Measurements from ENCODE around the gene OLFML2A. TPM values are rescaled to one million over a fixed set of nuclear protein-coding genes. Genes with fewer than 3 reads are reported as not detected.
A peak's percentile ranks its signal among the peaks of the same experiment; 100 is the strongest.

OLFML2A gene
- total and polyA plus RNA-seq, 12 donors, result 1.7 to 21.4 (median 7.3) TPM

- H3K9me3 ChIP-seq (replicated peaks in 1 of 3), result no peaks in the 10 kb centered on the region
- DNase-seq, result no peak
- no peak for TF ChIP-seq POLR2A (IDR thresholded peaks at IDR 0.05)
- TF ChIP-seq, protein P1, sequence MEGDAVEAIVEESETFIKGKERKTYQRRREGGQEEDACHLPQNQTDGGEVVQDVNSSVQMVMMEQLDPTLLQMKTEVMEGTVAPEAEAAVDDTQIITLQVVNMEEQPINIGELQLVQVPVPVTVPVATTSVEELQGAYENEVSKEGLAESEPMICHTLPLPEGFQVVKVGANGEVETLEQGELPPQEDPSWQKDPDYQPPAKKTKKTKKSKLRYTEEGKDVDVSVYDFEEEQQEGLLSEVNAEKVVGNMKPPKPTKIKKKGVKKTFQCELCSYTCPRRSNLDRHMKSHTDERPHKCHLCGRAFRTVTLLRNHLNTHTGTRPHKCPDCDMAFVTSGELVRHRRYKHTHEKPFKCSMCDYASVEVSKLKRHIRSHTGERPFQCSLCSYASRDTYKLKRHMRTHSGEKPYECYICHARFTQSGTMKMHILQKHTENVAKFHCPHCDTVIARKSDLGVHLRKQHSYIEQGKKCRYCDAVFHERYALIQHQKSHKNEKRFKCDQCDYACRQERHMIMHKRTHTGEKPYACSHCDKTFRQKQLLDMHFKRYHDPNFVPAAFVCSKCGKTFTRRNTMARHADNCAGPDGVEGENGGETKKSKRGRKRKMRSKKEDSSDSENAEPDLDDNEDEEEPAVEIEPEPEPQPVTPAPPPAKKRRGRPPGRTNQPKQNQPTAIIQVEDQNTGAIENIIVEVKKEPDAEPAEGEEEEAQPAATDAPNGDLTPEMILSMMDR (IDR thresholded peaks at IDR 0.05), result no peak
- 40 to 57% (median 46%) methylated on average over 2 of the region's 2 CpGs for WGBS, 4 donors
- H3K36me3 ChIP-seq (replicated peaks in 1 of 2), result no peaks in the 10 kb centered on the region
- peaks cover 7 to 15% of the 10 kb centered on the region in 2 donors for H3K4me1 ChIP-seq (replicated peaks in 1 of 2)
- no peak overlapping the region for H3K4me3 ChIP-seq
- intact Hi-C loops (cut with DNase I), result no loop called here
- no peaks in the 10 kb centered on the region for H3K27me3 ChIP-seq
- no peak overlapping the region for H3K27ac ChIP-seq
These were observed 51.8 kb downstream of the OLFML2A start for GRCh38 chr9:124828489-124829333.

DNA sequence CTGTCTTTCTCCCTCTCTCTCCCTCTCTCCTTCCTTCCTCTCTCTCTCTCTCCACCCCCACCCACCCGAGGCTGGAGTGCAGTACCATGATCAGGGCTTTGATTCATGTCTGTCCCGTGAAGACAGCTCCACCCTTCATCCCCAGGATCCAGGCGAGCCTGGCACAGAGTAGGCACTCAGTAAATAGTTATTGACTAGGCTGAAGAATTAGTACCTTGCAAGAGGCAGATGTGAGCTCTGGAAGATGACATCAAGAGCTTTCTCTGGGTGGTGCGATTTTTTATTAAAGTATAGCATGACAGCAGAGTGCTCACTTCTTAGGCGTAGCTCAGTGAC lies 52.4 kb downstream of the OLFML2A start:
- no peak for DNase-seq
- no peak for TF ChIP-seq POLR2A (IDR thresholded peaks at IDR 0.05)
- TF ChIP-seq, protein P1 (IDR thresholded peaks at IDR 0.05), result no peak
- Histone ChIP-seq H3K4me1 (replicated peaks in 1 of 2) (peaks cover 7 to 15% of the 10 kb centered on the region in 2 donors), H3K4me3 (no peak overlapping the region), H3K27me3 (no peaks in the 10 kb centered on the region), H3K27ac (no peak overlapping the region), H3K9me3 (replicated peaks in 1 of 3) (no peaks in the 10 kb centered on the region), H3K36me3 (replicated peaks in 1 of 2) (no peaks in the 10 kb centered on the region)
- intact Hi-C loops (cut with DNase I), result no loop called here
- WGBS, 4 donors, result 47 to 54% (median 52%) methylated on average over 5 of the region's 5 CpGs

GRCh38 chr9:124830593-124830992 lies 53.7 kb downstream of the OLFML2A start:
- H3K4me1 ChIP-seq (replicated peaks in 1 of 2), result peaks cover 14 to 25% of the 10 kb centered on the region in 2 donors
- no peaks in the 10 kb centered on the region for H3K27me3 ChIP-seq

GRCh38 chr9:124831642-124832364 lies 54.9 kb downstream of the OLFML2A start:
- Histone ChIP-seq H3K4me1 (replicated peaks in 1 of 2) (peaks cover 14 to 30% of the 10 kb centered on the region in 2 donors), H3K9me3 (replicated peaks in 1 of 3) (no peaks in the 10 kb centered on the region), H3K36me3 (replicated peaks in 1 of 2) (no peaks in the 10 kb centered on the region), H3K4me3 (no peak overlapping the region), H3K27ac (peak overlapping the region in 2 of 5 donors; percentile 52 to 62), H3K27me3 (no peaks in the 10 kb centered on the region)
- DNase-seq, result peak; percentile 66 to 92 (median 88)
- 43 to 55% (median 44%) methylated on average over 7 to 9 of the region's 9 CpGs for WGBS, 4 donors
- no peak for TF ChIP-seq POLR2A (IDR thresholded peaks at IDR 0.05)
- TF ChIP-seq, protein P1 (IDR thresholded peaks at IDR 0.05), result no peak
- intact Hi-C loops (cut with DNase I), result no loop called here

More at GRCh38 chr9:124830593-124830992, 53.7 kb downstream of the OLFML2A start:
- Histone ChIP-seq H3K36me3 (replicated peaks in 1 of 2) (no peaks in the 10 kb centered on the region), H3K4me3 (no peak overlapping the region), H3K9me3 (replicated peaks in 1 of 3) (no peaks in the 10 kb centered on the region), H3K27ac (no peak overlapping the region)
- TF ChIP-seq, protein P1 (IDR thresholded peaks at IDR 0.05), result no peak
- TF ChIP-seq POLR2A (IDR thresholded peaks at IDR 0.05), result no peak
- 60 to 76% (median 68%) methylated on average over 4 of the region's 4 CpGs for WGBS, 4 donors
- intact Hi-C loops (cut with DNase I), result no loop called here
- no peak for DNase-seq
